Activated T-helper 1 cell treated with anti-CD3 and anti-CD28 coated beads, Interleukin-2, amount 50 U/mL, for 16 hours (primary cell): ENCODE measurements around the gene SGK1.
"Not testable (repeated sequence)": the region's sequence is repeated elsewhere in the genome, so short reads cannot be mapped to it uniquely, and the experiment has no call there.

Source experiments
- DNase-seq, 2 donors: peaks; one replicate each; pipeline ENCODE4 v3.0.0-alpha.2; 2020; ENCODE audit warnings: low read depth in 1 of 2, low spot score in 1 of 2

The SGK1 gene

GRCh38 chr6:134307075-134307474 lies 10.8 kb downstream of the SGK1 start:
- no peak for DNase-seq

GRCh38 chr6:134304381-134304780 lies 13.5 kb downstream of the SGK1 start:
- not testable (repeated sequence) for DNase-seq

GRCh38 chr6:134303891-134304290 lies 14.0 kb downstream of the SGK1 start:
- no peak for DNase-seq

GRCh38 chr6:134299236-134299635 lies 18.7 kb downstream of the SGK1 start:
- DNase-seq = no peak

GRCh38 chr6:134296762-134297161 lies 21.1 kb downstream of the SGK1 start:
- no peak for DNase-seq

- no peak for DNase-seq
Measured at GRCh38 chr6:134295953-134296553, 21.9 kb downstream of the SGK1 start.

GRCh38 chr6:134293659-134294161 lies 24.2 kb downstream of the SGK1 start:
- no peak for DNase-seq

GRCh38 chr6:134291156-134291555 lies 26.8 kb downstream of the SGK1 start:
- DNase-seq = no peak

GRCh38 chr6:134289204-134289575 lies 28.7 kb downstream of the SGK1 start:
- DNase-seq = no peak

- DNase-seq = no peak
Measured at GRCh38 chr6:134288538-134289203, 29.2 kb downstream of the SGK1 start.

- no peak for DNase-seq
Measured at GRCh38 chr6:134287859-134288537, 29.9 kb downstream of the SGK1 start.

- no peak for DNase-seq
Measured at GRCh38 chr6:134282816-134283215, 35.1 kb downstream of the SGK1 start.

- no peak for DNase-seq
Measured at GRCh38 chr6:134281388-134281787, 36.5 kb downstream of the SGK1 start.

- DNase-seq = no peak
Measured at GRCh38 chr6:134278000-134278399, 39.9 kb downstream of the SGK1 start.

- DNase-seq = not testable (repeated sequence)
Measured at GRCh38 chr6:134276891-134277377, 41.0 kb downstream of the SGK1 start.

GRCh38 chr6:134272374-134272773 lies 45.5 kb downstream of the SGK1 start:
- no peak for DNase-seq

- no peak for DNase-seq
Measured at GRCh38 chr6:134267917-134268361, 50.0 kb downstream of the SGK1 start.

- no peak for DNase-seq
Measured at GRCh38 chr6:134266776-134267175, 51.1 kb downstream of the SGK1 start.

- DNase-seq = no peak
Measured at GRCh38 chr6:134261766-134262165, 56.1 kb downstream of the SGK1 start.

GRCh38 chr6:134258849-134259306 lies 59.0 kb downstream of the SGK1 start:
- no peak for DNase-seq

- DNase-seq = no peak
Measured at GRCh38 chr6:134257516-134257915, 60.4 kb downstream of the SGK1 start.

GRCh38 chr6:134256862-134257261 lies 61.0 kb downstream of the SGK1 start:
- DNase-seq = no peak
